ENCODE measurements around the gene PRR12. TPM values are rescaled to one million over a fixed set of nuclear protein-coding genes. Genes with fewer than 3 reads are reported as not detected.
A peak's percentile ranks its signal among the peaks of the same experiment; 100 is the strongest.

The PRR12 gene, protein sequence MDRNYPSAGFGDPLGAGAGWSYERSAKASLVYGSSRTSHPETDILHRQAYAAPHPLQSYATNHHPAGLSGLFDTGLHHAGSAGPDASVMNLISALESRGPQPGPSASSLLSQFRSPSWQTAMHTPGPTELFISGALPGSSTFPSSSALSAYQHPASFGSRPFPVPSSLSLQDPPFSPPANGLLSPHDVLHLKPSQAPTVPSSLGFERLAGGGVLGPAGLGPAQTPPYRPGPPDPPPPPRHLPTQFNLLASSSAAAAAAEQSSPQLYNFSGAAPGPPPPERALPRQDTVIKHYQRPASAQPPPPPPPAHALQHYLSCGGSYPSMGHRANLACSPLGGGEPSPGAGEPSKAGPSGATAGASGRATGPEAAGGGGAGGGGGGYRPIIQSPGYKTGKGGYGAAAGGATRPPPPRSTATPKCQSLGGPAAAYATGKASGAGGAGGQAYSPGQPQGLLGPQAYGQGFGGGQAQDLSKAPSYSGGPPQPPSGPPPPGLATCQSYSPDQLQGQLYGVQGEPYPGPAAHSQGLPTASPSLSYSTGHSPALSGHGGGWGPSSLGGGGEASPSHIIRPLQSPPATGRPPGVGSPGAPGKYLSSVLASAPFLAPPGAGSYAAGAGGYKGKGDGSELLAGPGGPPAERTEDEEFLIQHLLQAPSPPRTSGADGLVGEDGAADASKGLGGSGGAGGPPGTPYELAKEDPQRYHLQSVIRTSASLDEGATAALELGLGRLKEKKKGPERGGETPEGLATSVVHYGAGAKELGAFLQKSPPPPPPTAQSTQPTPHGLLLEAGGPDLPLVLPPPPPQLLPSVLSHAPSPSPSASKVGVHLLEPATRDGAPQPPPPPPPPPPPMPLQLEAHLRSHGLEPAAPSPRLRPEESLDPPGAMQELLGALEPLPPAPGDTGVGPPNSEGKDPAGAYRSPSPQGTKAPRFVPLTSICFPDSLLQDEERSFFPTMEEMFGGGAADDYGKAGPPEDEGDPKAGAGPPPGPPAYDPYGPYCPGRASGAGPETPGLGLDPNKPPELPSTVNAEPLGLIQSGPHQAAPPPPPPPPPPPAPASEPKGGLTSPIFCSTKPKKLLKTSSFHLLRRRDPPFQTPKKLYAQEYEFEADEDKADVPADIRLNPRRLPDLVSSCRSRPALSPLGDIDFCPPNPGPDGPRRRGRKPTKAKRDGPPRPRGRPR (N-terminal part only)
- total RNA-seq (2013), result 1.5 TPM
- polyA plus RNA-seq (1 to 10 TPM in 1 of 3 donors, under 1 TPM in 2; 0.04 to 3.3 (median 0.11) TPM), polyA minus RNA-seq (4.3 and 6.6 TPM in 2 replicates), total RNA-seq (2.3 to 16.6 (median 7.3) reads per million in 11 experiments)

DNA sequence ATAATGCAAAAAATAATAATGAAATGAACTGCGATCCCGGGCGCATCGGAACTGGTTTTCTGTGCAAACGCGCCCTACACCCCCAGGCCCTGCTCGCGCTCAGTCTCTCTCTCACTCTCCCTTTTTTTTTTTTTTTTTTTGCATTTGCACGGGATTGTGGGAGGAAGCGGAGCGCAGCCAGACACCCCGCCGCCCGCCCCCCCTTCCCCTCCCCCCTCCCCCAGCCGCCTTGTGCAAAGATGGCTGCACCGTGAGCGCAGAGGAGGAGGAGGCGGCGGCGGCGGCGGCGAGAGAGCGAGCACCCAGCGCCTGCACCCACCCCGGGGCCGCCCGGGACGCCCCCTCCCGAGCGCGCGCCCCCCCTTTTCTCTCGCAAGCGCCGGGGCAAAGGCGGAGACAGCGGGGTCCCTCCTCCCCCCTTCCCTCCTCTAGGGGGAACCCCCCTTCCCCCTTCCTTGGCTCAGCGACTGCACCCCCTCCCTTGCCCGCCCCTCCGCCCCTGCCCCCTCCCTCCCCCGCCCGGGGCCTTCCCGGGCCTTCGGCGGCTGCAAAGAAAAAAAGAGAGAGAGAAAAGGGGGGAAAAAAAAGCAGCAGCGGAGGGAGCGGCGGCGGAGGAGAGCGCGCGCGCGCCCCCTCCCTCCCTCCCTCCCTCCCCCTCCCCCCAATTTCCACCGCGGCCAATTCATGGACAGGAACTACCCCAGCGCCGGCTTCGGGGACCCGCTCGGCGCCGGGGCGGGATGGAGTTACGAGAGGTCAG, at the start of gene PRR12:
TSS of gene PRR12 (plus strand) at position 212 of the 760 bp plus-strand sequence. CDS start at position 685, 473 bp downstream.
- Mint-ChIP-seq H3K27me3 (ENCODE audit: low read depth in 3 of 3) (peaks cover 3 to 10% (median 5%) of the 10 kb centered on the region in 3 donors), H3K4me3 (peak within 1 kb of the TSS; percentile 86 to 92), H3K9me3 (no peaks in the 10 kb centered on the region), H3K27ac (peak within 1 kb of the TSS; percentile 88 to 94 (median 92)), H3K4me1 (peaks cover 30% of the 10 kb centered on the region), H3K36me3 (peaks cover 8 to 16% of the 10 kb centered on the region in 2 donors)
- peak within 1 kb of the TSS; percentile 93 to 94 for H3K27ac ChIP-seq (ENCODE audit: low read depth in 1 of 2, low read length in 2 of 2)
- H3K9ac ChIP-seq (ENCODE audit: insufficient read depth, low read length, poor library complexity, severe bottlenecking), result peak within 1 kb of the TSS; percentile 89
- peaks cover 41% of the 10 kb centered on the region for H4K20me1 ChIP-seq (ENCODE audit: insufficient read depth, low read length)
- H3K4me1 ChIP-seq (ENCODE audit: control insufficient read depth in 1 of 2, insufficient read depth in 2 of 2, low read length in 2 of 2), result peaks cover 28 to 37% of the 10 kb centered on the region in 2 donors
- intact Hi-C loops (cut with micrococcal nuclease), result loop anchor here (5.0 kb wide), 2 partner anchors 51 to 86 kb away; partner anchors contain the start of genes PRMT1 (in 2 of the 2), RRAS (in 1 of the 2) and SCAF1 (in 1 of the 2)
- H3K9me3 ChIP-seq (replicated peaks in 1 of 2; ENCODE audit: control insufficient read depth in 1 of 2, insufficient read depth in 1 of 2, low read length in 2 of 2), result no peaks in the 10 kb centered on the region
- peak within 1 kb of the TSS; percentile 64 to 98 (median 95) for H3K4me3 ChIP-seq (replicated peaks in 1 of 3; ENCODE audit: low read depth in 2 of 3, low read length in 3 of 3)
- peak in 2 of 3 donors; percentile 33 to 48 for DNase-seq
- peaks cover 15 to 19% of the 10 kb centered on the region in 2 donors for H3K36me3 ChIP-seq (replicated peaks in 1 of 2; ENCODE audit: control insufficient read depth in 1 of 2, insufficient read depth in 2 of 2, low read length in 2 of 2)
- H3K4me2 ChIP-seq (replicated peaks; ENCODE audit: extremely low read depth, low read length, poor library complexity, severe bottlenecking), result peak within 1 kb of the TSS; percentile 100
- H2AFZ ChIP-seq (ENCODE audit: insufficient read depth, low read depth, low read length, poor library complexity, severe bottlenecking), result peak within 1 kb of the TSS; percentile 92
- H3K27me3 ChIP-seq (ENCODE audit: control insufficient read depth in 2 of 2, insufficient read depth in 2 of 2, low read length in 2 of 2), result no peaks in the 10 kb centered on the region
- peaks cover 45% of the 10 kb centered on the region for H3K79me2 ChIP-seq (ENCODE audit: insufficient read depth, low read length)
- WGBS (ENCODE audit: insufficient coverage), result 2% methylated on average over 11 of the region's 66 CpGs
- TF ChIP-seq, protein P1, sequence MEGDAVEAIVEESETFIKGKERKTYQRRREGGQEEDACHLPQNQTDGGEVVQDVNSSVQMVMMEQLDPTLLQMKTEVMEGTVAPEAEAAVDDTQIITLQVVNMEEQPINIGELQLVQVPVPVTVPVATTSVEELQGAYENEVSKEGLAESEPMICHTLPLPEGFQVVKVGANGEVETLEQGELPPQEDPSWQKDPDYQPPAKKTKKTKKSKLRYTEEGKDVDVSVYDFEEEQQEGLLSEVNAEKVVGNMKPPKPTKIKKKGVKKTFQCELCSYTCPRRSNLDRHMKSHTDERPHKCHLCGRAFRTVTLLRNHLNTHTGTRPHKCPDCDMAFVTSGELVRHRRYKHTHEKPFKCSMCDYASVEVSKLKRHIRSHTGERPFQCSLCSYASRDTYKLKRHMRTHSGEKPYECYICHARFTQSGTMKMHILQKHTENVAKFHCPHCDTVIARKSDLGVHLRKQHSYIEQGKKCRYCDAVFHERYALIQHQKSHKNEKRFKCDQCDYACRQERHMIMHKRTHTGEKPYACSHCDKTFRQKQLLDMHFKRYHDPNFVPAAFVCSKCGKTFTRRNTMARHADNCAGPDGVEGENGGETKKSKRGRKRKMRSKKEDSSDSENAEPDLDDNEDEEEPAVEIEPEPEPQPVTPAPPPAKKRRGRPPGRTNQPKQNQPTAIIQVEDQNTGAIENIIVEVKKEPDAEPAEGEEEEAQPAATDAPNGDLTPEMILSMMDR (IDR thresholded peaks at IDR 0.05), result no peak
